GM19455 (cell line): ENCODE results near the gene PGM2L1.
A peak's percentile ranks its signal among the peaks of the same experiment; 100 is the strongest.
"Not testable (repeated sequence)": the region's sequence is repeated elsewhere in the genome, so short reads cannot be mapped to it uniquely, and the experiment has no call there.

ENCODE experiments used
- ATAC-seq: cut with Tn5 transposase; IDR thresholded peaks from one replicate; pipeline ENCODE4 v1.9.1; 2021; ENCODE audit not compliant: unreplicated experiment

The PGM2L1 gene

GRCh38 chr11:74398244-74399159 lies at the start of gene PGM2L1:
PGM2L1 (minus strand) TSS chr11:74398433; CDS start chr11:74398161, 272 bp downstream.
- peak; percentile 93 for ATAC-seq

GRCh38 chr11:74447720-74448119 lies 49.5 kb upstream of the PGM2L1 start:
- ATAC-seq = no peak

- no peak for ATAC-seq
These were observed 48.3 kb upstream of the PGM2L1 start for GRCh38 chr11:74446532-74446938.

GRCh38 chr11:74444173-74444826 lies 46.1 kb upstream of the PGM2L1 start:
- ATAC-seq = no peak

GRCh38 chr11:74443071-74443864 lies 45.0 kb upstream of the PGM2L1 start:
- ATAC-seq = no peak

GRCh38 chr11:74442636-74443035 lies 44.4 kb upstream of the PGM2L1 start:
- no peak for ATAC-seq

- ATAC-seq = no peak
These were observed 40.4 kb upstream of the PGM2L1 start for GRCh38 chr11:74438681-74439080.

GRCh38 chr11:74437441-74438042 lies 39.3 kb upstream of the PGM2L1 start:
- no peak for ATAC-seq

- ATAC-seq = no peak
These were observed 36.3 kb upstream of the PGM2L1 start for GRCh38 chr11:74434528-74434927.

GRCh38 chr11:74429205-74429604 lies 31.0 kb upstream of the PGM2L1 start:
- ATAC-seq = no peak

GRCh38 chr11:74427384-74427886 lies 29.2 kb upstream of the PGM2L1 start:
- no peak for ATAC-seq

GRCh38 chr11:74425100-74425499 lies 26.9 kb upstream of the PGM2L1 start:
- no peak for ATAC-seq

- no peak for ATAC-seq
These were observed 20.3 kb upstream of the PGM2L1 start for GRCh38 chr11:74418509-74418895.

- ATAC-seq = no peak
These were observed 19.8 kb upstream of the PGM2L1 start for GRCh38 chr11:74417860-74418508.

GRCh38 chr11:74417379-74417804 lies 19.2 kb upstream of the PGM2L1 start:
- no peak for ATAC-seq

GRCh38 chr11:74416974-74417373 lies 18.7 kb upstream of the PGM2L1 start:
- not testable (repeated sequence) for ATAC-seq

GRCh38 chr11:74412733-74413359 lies 14.6 kb upstream of the PGM2L1 start:
- ATAC-seq = no peak

GRCh38 chr11:74412321-74412720 lies 14.1 kb upstream of the PGM2L1 start:
- no peak for ATAC-seq

GRCh38 chr11:74409633-74410032 lies 11.4 kb upstream of the PGM2L1 start:
- ATAC-seq = no peak
